ENCODE data around the gene GALNTL6.
"Not testable (repeated sequence)": the region's sequence is repeated elsewhere in the genome, so short reads cannot be mapped to it uniquely, and the experiment has no call there.

The GALNTL6 gene

DNA sequence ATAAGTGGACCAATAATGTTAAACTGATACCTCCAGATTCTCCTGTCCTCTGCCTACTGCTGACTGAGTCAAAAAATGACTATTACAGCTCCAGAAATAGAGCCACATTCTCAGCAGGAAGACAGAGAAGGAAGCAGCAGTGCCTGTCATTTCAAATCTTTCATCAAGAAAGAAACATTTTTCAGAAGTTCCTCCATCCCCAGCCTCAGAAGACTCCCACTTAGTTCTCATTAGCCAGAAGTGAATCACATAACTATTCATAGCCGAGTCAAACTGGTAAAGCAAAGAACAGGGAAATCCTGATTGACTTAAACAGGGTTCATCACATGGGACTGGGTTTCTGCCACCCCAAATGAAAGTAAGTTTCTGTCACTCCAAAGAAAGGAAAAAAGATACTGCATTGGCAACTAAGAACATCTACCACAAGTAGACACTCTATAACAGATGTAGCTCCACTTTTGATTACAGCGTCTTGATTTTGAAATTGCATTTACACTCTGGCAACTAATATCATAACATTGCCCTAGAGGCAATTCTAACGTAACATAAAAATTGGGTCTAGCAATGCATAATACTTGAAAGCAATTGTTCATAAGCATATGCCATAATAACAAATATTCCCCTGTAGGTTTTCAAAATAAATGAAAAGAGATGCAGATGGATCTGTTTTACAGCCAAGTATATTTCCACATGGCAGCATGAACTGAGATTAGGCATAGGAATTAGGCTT is 599.8 kb downstream of the GALNTL6 start:
- no peak for DNase-seq

DNA sequence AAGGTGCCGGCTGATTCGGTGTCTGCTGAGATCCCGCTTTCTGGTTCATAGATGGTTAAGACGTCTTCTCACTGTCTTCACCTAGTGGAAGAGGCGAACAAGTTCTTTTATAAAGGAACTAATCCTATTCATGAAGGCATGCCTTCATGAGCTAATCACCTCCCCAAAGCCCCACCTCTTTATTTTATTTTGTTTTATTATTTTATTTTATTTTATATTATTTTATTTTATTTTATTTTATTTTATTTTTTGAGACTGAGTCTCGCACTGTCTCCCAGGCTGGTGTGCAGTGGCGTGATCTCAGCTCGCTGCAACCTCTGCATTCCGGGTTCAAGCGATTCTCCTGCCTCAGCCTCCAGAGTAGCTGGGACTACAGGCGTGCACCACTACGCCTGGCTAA is 615.8 kb downstream of the GALNTL6 start:
- DNase-seq: not testable (repeated sequence)

GRCh38 chr4:172480471-172480870 is 667.3 kb downstream of the GALNTL6 start:
- DNase-seq: no peak

GRCh38 chr4:172481802-172482508 is 668.8 kb downstream of the GALNTL6 start:
- no peak for DNase-seq

GRCh38 chr4:172485007-172485406 is 671.8 kb downstream of the GALNTL6 start:
- no peak for DNase-seq

DNA sequence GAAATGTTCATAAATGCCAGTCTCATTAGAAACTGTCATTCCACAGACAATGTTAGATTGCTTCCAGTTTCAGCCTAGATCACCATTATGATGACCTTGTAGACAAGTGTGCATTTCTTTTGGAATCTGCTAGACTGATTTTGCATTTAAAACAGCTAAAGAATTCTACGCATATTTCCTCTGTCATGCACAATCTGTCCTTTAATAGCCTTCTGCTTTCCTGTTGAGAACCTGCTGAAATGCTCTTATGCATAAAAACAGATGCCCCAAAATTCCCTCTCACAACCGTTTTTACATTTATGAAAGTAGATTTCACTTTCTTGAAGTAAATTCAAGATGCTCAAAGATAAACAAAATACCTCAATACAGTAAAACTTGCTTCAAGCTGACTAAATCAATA is 673.3 kb downstream of the GALNTL6 start:
- DNase-seq: no peak

DNA sequence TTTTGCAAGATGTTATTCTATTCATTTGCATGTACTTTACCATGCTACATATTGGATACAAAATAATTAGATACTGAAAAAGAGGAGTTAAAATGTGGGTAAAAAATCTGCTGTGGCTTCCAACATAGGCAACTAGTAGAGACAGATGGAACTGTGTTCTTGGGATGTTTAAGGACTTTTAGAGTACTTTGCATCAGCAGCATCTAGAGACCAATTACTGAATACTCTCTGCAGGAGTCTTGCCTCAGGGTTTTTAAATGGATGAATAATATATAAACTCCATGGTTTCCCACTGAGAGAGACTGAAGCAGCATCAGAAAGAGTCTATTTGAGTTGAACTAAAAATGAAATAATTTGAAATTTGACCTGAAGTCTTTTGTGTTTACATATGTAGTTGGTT is 676.7 kb downstream of the GALNTL6 start:
- DNase-seq: no peak

GRCh38 chr4:172495769-172496168 is 682.6 kb downstream of the GALNTL6 start:
- no peak for DNase-seq

DNA sequence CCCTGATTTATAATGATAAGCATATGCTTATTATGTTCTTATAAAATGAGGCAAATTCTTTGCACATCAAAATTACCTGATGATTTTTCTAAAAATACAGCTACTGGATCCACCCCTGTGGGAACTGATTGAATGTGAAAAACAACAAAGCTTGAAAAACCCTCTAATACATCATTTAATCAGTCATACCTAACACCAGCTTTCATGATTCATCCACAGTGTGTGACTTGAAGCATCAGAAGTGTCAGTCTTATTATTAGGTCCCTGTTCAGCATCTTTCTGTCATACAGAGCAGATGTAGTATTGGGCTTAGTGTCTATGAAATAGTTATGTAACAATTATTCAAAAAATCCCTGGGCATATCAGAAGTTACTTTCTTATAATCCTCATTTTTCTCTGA is 684.1 kb downstream of the GALNTL6 start:
- DNase-seq: no peak

GRCh38 chr4:172514011-172514410 is 700.8 kb downstream of the GALNTL6 start:
- no peak for DNase-seq

DNA sequence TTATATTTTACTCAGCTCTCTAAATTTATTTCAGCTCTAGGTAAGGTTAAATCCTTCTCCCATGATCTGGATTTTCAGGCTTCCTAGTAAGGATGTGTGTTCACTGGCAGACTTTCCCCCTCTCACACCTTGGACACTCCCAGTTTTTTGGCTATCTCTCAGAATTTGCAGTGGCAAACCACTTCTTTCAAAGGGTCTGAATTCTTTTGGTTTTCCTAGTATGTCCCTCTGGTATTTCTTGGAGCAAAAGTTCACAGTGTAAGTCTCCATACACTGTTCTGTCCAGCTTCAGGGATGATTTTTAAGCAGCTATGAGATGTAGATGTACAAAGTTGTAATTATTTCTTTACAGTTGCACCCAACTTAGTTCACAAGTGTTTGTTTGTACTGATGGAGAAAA is 701.6 kb downstream of the GALNTL6 start:
- no peak for DNase-seq

GRCh38 chr4:172515266-172515879 is 702.2 kb downstream of the GALNTL6 start:
- no peak for DNase-seq

DNA sequence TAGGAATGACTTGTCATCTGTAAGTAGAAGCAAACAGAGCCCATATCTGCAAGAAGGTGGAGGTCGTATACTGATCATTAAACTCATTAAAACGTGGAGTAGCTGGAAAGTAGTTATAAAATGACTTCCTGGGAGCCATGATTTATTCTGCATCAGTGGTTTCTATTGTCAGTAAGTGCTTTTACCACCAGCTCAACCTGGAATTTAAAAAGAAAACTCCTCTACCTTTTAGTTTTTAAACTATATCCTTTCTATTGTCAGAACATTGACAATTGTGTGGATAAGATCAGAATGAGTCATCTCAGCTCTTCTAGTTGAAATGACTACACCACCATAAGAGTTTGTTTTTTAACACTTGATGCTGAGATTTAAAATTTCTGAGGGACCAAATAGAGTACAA is 704.2 kb downstream of the GALNTL6 start:
- peak; percentile 62 for DNase-seq

DNA sequence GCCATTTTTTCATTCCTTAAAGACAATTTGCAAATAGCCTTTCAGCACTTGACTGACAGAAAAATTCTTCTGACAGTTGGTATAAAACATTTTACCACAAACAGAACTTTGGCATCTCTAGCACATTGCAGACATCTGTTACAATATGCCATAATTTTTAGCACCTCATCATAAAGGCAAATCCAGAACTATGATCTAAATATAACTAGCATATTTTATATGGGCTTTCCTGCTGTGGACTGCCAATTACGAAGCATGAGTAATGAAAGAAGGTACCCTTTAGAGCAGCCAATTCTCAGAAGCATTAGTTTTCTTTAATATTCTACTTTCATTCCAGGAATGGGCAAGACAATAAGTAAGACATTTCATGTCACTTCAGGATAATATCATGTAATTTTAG is 708.0 kb downstream of the GALNTL6 start:
- DNase-seq: no peak

- no peak for DNase-seq
Measured at GRCh38 chr4:172521680-172522079, 708.5 kb downstream of the GALNTL6 start.

GRCh38 chr4:172543249-172543648 is 730.0 kb downstream of the GALNTL6 start:
- no peak for DNase-seq

DNA sequence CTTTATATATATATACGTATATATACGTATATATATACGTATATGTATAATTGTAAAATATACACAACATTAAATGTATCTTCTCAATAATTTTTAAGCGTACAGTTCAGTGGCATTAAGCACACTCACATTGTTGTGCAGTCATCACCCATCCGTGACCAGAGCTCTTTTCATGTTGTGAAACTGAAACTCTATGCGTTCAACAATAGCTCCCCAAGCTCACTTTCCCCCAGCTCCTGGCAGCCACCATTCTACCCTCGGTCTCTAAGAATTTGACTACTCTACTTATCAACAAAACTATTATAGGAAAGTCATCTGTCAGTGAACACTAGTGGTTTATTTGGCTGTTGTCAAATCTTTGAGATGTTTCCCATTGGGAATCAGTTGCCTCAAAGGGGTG is 733.6 kb downstream of the GALNTL6 start:
- DNase-seq: peak; percentile 65

DNA sequence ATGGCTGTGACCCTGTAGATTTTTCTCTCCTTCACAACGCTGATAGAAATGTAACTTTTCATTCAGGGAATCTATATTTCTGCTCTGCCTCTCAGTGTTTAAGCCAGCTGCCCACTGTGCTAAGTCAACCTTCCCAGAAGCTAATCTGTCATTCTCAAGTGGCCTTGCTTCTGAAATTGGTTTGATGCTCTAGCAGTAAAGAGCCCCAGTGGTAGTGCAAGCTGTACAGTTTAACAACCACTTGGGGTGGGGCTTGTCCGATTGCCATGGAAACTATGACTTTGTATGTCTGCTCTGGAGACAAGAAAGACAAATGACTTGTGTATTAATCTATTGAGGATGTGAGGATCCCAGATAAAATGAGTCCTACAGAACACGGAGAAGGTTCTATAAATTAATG is 734.5 kb downstream of the GALNTL6 start:
- peak; percentile 85 for DNase-seq

DNA sequence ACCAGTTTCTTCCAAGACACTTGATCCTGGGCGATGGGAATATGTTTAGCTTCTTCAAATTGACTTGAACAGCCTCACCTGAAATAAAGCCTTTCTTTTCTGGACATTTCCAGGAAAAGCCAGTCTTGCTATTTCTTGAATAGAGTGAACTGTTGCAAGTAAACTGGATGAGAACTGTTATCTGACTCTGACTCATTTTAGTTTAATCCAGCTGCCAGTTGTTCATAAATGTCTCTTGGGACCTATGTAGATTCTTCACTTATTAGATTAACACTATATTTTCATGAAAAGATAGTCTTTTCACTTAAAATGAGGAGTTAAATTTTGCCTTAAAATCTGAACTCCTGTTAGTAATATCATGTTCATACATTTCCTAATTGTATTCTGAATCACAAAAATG is 740.0 kb downstream of the GALNTL6 start:
- no peak for DNase-seq

GRCh38 chr4:172554588-172554987 is 741.4 kb downstream of the GALNTL6 start:
- DNase-seq: no peak

DNA sequence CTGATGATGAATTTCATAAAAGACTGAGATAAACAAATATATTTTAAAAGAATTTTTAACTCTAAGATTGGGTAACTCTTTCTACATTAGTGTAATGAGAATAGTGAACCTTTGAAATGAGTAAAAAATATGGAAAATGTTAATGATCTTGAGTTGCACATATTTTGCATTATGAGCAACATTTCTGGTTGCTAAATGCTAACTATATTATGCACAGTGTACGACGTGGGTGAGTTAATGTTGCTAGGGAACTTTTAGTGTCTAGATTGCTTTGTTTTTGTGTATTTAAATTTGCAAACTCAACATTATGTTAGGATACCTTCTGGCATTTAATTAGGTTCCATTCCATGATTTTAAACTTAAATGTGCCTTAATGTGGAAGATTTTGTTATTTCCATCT is 742.5 kb downstream of the GALNTL6 start:
- DNase-seq: no peak

- DNase-seq: no peak
Measured at GRCh38 chr4:172573899-172574298, 760.7 kb downstream of the GALNTL6 start.

- no peak for DNase-seq
Measured at GRCh38 chr4:172578712-172579111, 765.5 kb downstream of the GALNTL6 start.

DNA sequence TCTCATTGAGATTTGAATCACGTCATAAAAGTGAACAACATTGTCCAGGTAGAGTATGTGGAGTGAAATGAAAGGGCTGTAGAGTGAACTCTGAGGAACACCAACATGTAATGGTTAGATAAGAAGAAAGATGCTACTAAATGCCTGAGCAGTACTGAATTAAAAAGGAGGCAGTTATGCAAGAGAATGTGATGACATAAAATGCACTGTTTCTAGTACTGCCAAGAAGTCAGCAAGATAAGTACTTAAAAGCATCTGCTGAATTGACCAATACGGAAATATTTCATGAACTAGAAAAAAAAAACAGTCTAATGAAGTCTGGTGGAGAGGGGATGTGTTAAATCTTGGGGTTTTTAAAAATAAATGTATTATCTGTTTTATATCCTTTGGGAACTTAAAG is 771.6 kb downstream of the GALNTL6 start:
- no peak for DNase-seq
